Thoracic aorta endothelial cell (primary cell): ENCODE data around the gene ACOT13. TPM values are rescaled to one million over a fixed set of nuclear protein-coding genes. Genes with fewer than 3 reads are reported as not detected.

Experiments
- total RNA-seq: library from RNA; depleted of rRNA; stranded (reverse); fragments of >200 nt; gene quantifications from 2 replicates; pipeline ENCODE4 v1.2.3, GENCODE V29; 2012

Gene ACOT13
- 9.8 and 12.2 TPM in 2 replicates for total RNA-seq

GRCh38 chr6:24666641-24667377, at the start of gene ACOT13, which contains the start of gene TDP2:
Gene ACOT13 (plus strand): TSS chr6:24667077. CDS start chr6:24667264, 187 bp downstream.
Gene TDP2 (minus strand): TSS chr6:24666899. CDS start chr6:24666862, 37 bp downstream.

GRCh38 chr6:24719125-24719971, 52.5 kb downstream of the ACOT13 start, which contains the start of gene C6orf62:
Gene C6orf62 (minus strand): TSS chr6:24719154. CDS start chr6:24718668, 486 bp downstream.

Other genes with a start within 250 kb of the ACOT13 start
- gene GPLD1, start 177.5 kb upstream of the ACOT13 start, total RNA-seq: 0.13 and 0.43 TPM in 2 replicates
- 0.40 and 0.72 TPM in 2 replicates for gene ALDH5A1, start 172.1 kb upstream of the ACOT13 start, total RNA-seq
- under 0.01 TPM in 1 of 2 replicates, not detected in the other for gene KIAA0319, start 20.9 kb upstream of the ACOT13 start, total RNA-seq
- gene TDP2, start 178 bp upstream of the ACOT13 start, total RNA-seq: 37.6 and 39.1 TPM in 2 replicates
- gene C6orf62, start 52.1 kb downstream of the ACOT13 start, total RNA-seq: 192 and 211 TPM in 2 replicates
- gene GMNN, start 107.9 kb downstream of the ACOT13 start, total RNA-seq: 49.2 and 53.3 TPM in 2 replicates
- not detected in 2 replicates for gene ARMH2, start 131.8 kb downstream of the ACOT13 start, total RNA-seq